DMS 273 treated with DMSO at 0.1 percent for 48 hours (cell line): ENCODE data around the gene DLGAP4.
"Not testable (repeated sequence)": the region's sequence is repeated elsewhere in the genome, so short reads cannot be mapped to it uniquely, and the experiment has no call there.

ENCODE experiments used
- DNase-seq: peaks from one replicate; lab custom pipeline; 2025; lab: John Stamatoyannopoulos, UW

The DLGAP4 gene

GRCh38 chr20:36377348-36378326, 71.5 kb downstream of the DLGAP4 start:
- no peak for DNase-seq

DNA sequence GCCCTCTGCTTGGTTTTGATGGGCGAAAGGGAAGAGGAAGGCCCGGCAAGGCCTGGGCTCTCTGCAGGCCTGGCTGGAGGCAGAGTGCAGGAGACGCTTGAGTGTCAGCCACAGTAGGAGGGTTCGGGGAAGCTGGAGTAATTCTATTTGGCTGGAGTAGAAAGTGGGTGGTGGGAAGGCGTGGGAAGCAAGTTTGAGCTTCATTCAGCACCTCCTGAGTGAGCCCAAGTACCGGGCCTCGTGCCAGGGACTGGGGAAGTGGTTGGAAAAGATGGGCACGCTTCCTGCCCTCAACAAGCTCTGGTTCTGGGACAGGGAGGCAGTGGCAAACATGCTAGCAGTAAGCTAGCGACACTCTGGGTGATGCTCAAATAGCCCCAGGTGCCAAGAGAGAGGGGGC, 72.5 kb downstream of the DLGAP4 start:
- no peak for DNase-seq

GRCh38 chr20:36379914-36380313, 73.8 kb downstream of the DLGAP4 start:
- DNase-seq, result not testable (repeated sequence)

GRCh38 chr20:36384022-36384619, 78.0 kb downstream of the DLGAP4 start:
- no peak for DNase-seq

DNA sequence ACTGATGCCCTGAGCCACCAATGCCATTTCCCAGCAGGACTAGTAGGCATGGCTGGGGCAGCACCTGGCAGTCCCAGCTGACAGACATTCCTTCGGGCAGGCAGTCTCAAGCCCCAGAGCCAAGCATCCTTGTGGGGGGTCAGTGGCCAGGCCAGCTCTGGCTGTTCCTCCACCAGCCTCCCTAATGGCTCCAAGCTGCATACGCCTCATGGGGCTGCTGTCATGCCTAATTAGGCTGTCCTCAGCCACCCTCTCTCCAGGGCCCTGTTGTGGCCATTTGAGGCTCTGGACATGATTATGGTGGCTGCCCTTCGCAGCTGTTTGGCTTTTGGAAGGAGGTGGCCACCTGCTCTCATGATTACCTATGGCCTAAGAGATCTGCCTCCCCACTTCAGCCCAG, 79.4 kb downstream of the DLGAP4 start:
- no peak for DNase-seq

GRCh38 chr20:36386236-36386635, 80.1 kb downstream of the DLGAP4 start:
- DNase-seq, result no peak

DNA sequence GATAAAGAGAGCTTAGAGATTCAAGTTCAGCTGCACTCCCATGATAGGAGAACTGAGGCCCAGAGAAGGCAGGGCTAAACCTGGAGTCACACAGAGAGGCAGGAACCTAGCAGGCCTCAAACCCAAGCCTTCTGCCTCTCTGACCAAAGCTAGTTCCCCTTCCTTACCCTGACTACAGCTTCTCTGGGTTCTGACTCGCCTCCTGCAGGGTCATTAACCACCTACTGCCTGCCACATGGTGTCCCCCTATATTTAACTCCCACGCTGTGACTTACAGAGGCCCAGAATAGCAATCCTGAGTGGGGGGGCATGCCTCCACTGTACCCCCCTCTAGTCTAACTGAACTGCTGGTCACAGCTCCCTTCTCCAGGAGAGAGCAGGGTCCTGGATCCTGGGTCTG, 84.1 kb downstream of the DLGAP4 start:
- no peak for DNase-seq

- no peak for DNase-seq
Observed at GRCh38 chr20:36390719-36391415, 84.7 kb downstream of the DLGAP4 start.

DNA sequence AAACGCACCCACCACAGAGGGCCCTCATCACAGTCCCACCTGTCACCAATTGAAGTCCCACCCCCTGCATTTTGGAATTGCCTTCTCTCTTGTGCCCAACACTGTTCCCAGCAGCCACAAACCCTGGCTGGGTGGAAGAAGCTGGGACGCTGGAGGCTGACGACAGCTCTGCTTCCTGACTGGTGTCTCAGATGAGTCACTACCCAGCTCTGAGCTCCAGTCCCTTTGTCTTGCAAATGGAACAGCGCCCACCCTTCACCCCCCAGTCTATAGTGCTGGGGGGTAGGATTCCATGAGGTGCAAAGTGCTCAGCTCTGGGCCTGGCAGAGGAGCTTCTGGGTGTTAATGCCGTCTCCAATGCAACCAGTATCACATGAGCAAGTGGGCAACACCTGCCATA, 85.3 kb downstream of the DLGAP4 start:
- no peak for DNase-seq

DNA sequence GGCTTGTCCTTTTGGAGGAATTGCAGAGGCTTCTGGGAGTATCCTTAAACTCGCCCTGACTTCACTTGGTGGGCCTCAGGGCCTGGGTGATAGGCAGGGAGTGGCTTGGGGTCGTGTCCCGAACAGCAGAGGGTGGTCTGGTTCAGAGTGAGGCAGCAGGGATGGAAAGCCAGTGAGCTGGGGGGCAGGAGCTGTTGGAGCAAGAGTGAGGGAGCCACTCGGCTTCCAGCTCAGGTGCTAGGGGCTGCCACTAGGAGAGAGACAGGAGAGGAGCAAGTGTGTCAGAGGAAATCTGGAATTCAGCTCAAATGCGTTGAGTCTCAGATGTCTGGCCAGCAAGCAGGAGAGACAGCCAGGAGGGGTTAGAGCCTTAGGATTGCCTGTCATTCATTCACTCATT, 85.8 kb downstream of the DLGAP4 start:
- DNase-seq, result no peak

- no peak for DNase-seq
Observed at GRCh38 chr20:36392989-36393388, 86.8 kb downstream of the DLGAP4 start.

DNA sequence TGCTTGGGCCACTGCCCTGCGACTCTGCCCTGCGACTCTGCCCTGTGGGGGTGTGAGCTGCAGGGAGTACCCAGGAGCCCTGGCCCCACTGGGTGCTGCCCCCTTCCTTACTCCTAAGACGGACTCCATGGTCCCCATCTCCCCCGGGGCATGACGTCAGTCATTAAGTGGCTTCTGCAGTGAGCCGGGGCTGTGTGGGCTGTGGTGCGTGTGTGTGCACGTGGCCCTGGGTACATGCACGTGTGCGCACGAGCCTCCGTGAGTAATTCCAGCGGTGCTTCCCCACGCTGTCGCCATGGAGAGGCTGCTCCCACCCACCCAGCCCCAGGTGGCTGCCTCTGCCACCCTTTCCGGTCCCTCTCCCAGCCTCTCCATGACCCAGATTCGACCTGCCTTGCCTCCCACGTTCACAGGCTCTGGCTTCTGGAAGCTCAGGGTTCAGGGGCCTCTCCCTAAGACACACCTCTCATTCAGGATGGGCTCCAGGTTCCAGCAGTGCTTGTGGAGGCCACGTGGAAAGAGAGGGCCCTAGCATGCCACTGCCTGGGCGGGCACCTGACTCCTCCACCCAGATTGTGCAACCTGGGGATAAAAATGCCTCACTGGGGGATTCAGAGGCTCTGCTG, 88.3 kb downstream of the DLGAP4 start:
- DNase-seq, result no peak

DNA sequence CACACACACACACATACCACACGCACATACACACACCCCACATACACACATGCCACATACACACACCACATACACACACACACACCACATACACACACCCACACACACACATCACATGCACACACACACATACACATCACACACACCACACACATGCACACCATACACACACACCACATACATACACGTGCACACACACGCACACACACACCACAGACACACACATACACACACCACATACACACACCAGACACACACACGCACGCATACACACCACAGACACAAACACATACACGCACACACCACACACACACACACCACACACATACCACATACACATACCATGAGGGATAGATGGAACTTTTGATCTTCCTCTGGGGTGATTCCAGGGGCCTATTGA, 90.2 kb downstream of the DLGAP4 start:
- DNase-seq, result no peak

DNA sequence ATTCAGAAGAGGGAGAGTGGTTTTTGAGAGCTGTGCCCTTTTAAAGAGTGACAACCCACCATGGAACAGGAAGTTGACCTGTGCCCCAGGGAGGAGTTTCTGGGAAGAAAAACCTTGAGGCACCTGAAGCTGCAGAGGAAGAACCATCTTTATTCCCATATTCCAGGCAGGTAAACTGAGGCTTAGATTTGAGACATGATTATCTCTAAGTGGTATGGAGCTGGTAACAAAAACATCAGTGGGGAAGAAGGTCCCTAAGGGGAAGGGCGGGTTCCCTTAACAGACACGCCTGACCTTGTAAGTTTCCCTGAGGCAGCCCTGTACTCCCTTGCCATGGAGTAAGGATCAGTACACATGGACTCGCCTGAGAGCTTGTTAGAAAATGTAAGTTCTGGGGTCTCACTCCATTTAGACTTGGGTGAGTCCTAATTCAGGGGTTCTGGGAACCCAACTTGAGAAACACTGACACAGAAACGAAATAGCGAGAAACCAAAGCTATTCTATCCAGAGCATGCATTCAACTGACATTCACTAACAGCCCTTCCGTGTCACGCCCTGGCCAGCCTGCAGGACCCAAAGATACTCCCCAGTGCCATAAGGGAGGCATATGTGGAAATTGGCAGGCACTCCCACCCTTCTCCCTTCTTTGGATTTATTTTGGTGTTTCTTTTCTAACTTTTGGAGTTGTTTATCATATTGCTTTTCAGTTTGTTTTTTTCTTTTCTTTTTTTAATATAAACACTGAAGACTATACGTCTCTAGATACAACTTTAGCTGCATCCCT, 90.9 kb downstream of the DLGAP4 start:
- no peak for DNase-seq

DNA sequence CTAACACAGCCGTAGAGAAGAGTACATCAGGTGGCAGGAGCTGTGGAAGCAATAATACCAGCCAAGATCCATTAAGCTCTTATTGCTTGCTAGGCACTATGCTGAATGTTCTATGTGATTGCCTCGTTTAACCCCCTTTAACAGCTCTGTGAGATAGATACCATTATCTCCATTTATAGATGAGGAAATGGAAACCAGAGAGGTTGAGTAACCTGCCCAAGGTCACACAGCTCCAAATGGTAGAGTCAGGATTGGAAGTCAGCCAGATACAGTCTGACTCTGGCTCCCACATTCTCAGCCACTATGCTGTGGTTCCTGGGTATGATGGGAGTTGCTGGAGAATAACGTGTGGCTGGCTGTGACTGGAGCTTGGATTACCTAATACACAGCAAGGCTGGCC, 92.4 kb downstream of the DLGAP4 start:
- no peak for DNase-seq

DNA sequence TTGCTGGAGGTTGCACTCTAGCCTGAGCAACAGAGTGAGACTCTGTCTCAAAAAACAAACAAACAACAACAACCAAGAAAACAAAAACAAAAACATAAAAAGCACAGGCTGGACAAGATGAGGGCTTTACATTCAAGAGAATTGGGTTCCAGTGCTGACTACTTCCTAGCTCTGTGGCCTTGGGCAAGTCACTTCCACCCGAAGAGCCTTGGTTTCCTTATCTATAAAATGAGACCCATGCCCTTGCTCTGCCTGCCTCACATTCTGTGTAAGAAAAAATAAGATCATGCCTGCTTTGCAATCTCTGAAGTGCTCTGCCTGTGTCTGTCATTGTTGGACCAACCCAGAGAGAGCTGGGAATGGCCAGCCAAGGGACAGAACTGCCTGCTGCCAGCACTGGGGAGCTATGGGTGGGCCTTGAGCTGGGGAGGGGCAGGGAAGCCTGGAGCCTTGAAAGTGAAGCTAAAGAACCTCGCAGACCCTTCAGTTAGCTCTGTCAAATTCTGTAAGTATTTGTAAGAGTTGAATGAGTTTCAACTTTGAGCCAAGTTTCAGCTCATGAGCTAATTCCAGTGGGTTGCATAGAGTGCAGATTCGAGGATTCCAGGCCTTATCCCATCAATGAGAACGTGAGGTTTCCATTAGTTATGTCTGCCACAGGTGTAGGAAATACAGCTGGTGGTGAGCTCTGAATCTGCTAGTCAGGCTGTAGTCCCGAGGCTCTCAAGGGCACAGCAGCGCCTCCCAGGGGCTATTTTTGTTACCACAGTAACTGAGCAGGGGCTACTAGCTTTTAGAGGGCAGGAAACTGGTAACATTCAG, 93.2 kb downstream of the DLGAP4 start:
- DNase-seq, result peak; percentile 32

DNA sequence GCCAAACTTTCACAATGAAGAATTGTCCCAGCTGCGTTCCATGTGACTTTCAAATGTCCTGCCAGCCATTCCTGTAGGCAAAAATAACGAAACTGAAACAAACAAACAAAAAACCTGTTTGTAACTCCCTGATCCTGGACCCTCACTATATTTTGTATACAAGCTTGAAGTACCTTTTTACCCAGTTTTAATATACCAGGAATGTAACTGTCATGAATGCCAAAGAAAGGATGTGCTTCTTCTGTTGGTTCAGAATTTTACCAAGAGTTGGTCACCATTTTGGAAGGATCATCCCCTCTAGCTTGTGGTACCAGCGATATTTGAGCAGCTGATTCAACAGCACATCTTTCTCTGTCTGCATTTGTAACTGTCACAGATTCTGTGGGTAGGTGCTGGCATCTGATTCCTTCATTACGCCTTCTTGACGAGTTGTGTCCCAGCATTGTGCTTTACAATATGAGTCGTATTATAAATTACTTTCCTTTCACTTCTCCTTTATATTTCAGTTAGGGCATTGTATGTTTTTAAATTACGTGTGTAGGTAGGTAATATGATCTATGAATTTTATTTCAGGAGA, 93.9 kb downstream of the DLGAP4 start:
- no peak for DNase-seq

GRCh38 chr20:36400909-36401735, 95.0 kb downstream of the DLGAP4 start:
- DNase-seq, result peak; percentile 9

GRCh38 chr20:36402708-36403107, 96.6 kb downstream of the DLGAP4 start:
- DNase-seq, result no peak
